AG09319 (cell line): Measurements from ENCODE around the gene MGME1.

ENCODE experiments used
- DNase-seq: peaks from one replicate; pipeline ENCODE4 v3.0.0-alpha.2; 2010; ENCODE audit warnings: low read depth; ENCODE audit errors: extremely low read depth
- TF ChIP-seq, protein P1 (sequence below): IDR thresholded peaks from 2 replicates; pipeline ENCODE4 v1.5.1; 2011; ENCODE audit warnings: low read depth, mild to moderate bottlenecking, inconsistent platforms, low read length, moderate library complexity

The MGME1 gene

GRCh38 chr20:17940224-17940971, 28.4 kb upstream of the MGME1 start:
- DNase-seq = no peak

GRCh38 chr20:17941087-17941825, 27.6 kb upstream of the MGME1 start:
- DNase-seq = no peak
- TF ChIP-seq, protein P1, sequence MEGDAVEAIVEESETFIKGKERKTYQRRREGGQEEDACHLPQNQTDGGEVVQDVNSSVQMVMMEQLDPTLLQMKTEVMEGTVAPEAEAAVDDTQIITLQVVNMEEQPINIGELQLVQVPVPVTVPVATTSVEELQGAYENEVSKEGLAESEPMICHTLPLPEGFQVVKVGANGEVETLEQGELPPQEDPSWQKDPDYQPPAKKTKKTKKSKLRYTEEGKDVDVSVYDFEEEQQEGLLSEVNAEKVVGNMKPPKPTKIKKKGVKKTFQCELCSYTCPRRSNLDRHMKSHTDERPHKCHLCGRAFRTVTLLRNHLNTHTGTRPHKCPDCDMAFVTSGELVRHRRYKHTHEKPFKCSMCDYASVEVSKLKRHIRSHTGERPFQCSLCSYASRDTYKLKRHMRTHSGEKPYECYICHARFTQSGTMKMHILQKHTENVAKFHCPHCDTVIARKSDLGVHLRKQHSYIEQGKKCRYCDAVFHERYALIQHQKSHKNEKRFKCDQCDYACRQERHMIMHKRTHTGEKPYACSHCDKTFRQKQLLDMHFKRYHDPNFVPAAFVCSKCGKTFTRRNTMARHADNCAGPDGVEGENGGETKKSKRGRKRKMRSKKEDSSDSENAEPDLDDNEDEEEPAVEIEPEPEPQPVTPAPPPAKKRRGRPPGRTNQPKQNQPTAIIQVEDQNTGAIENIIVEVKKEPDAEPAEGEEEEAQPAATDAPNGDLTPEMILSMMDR = no peak

More at GRCh38 chr20:17940224-17940971, 28.4 kb upstream of the MGME1 start:
- TF ChIP-seq, protein P1 = no peak

- DNase-seq = no peak
- TF ChIP-seq, protein P1 = no peak
Observed at GRCh38 chr20:17941826-17942196, 27.0 kb upstream of the MGME1 start.

GRCh38 chr20:17943343-17943742, 25.5 kb upstream of the MGME1 start:
- DNase-seq = no peak
- TF ChIP-seq, protein P1 = no peak

DNA sequence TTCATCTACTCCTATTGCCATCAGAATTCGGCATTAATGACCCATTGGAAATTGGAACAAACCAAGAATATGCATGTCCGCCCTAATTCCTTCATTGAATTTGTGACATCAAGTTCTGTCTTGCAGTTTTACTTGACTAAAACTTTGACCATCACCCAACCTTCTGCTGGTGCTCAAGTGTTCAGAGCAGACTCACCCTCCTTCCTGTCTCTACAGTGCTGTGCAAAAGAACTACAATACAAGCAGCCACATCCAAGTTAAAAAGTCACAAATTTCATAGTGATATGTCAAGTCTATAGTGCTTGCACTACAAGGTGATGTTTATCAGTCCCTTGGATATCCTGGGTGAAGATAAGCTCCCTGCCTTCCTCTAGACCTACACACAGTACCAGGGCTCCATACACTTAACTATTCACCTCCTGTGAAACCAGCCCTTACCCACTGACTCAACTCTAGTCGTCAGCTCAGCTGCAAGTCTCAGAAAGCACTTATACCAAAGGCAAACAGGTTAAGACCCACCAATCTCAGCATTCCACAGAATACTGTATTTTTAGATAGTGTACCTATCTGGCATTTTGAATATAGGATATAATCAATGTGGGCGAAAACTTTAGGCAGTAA, 23.9 kb upstream of the MGME1 start:
- TF ChIP-seq, protein P1 = no peak
- DNase-seq = no peak

DNA sequence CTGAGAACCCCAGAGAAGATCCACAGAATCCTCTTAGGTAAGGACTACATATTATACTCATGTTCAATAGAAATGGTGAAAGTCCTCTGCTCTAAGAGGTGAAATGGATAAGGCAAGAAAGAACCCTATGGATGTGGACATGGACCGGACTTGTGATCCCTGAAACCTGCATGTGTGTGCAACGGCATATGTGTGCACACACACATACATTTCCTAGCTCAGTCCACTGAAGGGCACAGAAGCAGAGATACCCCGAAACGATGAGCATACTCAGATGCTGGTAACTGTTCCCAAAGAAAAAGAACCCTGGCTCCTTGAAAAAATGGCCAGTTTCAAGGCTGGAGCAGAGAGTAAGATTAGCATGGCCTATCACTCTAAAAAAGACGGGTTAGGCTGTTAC, 22.8 kb upstream of the MGME1 start:
- no peak for DNase-seq
- TF ChIP-seq, protein P1 = no peak
